Glutamatergic neuron (in vitro differentiated cells): Measurements from ENCODE around the gene PPP1R15B. TPM values are rescaled to one million over a fixed set of nuclear protein-coding genes. Genes with fewer than 3 reads are reported as not detected.
A peak's percentile ranks its signal among the peaks of the same experiment; 100 is the strongest.
"Not testable (repeated sequence)": the region's sequence is repeated elsewhere in the genome, so short reads cannot be mapped to it uniquely, and the experiment has no call there.

ENCODE experiments used
- DNase-seq: peaks from one replicate; pipeline ENCODE4 v3.0.0; 2022
- H3K27ac Mint-ChIP-seq: one replicate; pipeline ENCODE4 v1.8.0; 2020; ENCODE audit warnings: mild to moderate bottlenecking, mixed read lengths, inconsistent platforms; ENCODE audit not compliant: unreplicated experiment
- H3K27me3 Mint-ChIP-seq: one replicate; pipeline ENCODE4 v1.8.0; 2020; ENCODE audit warnings: mild to moderate bottlenecking, moderate library complexity, mixed read lengths, inconsistent platforms; ENCODE audit not compliant: unreplicated experiment
- H3K36me3 Mint-ChIP-seq: one replicate; pipeline ENCODE4 v1.8.0; 2020; ENCODE audit warnings: mild to moderate bottlenecking, mixed read lengths, inconsistent platforms; ENCODE audit not compliant: unreplicated experiment
- H3K4me1 Mint-ChIP-seq: one replicate; pipeline ENCODE4 v1.8.0; 2020; ENCODE audit warnings: mild to moderate bottlenecking, low read depth, mixed read lengths, inconsistent platforms; ENCODE audit not compliant: unreplicated experiment
- H3K4me3 Mint-ChIP-seq: one replicate; pipeline ENCODE4 v1.8.0; 2020; ENCODE audit warnings: mild to moderate bottlenecking, mixed read lengths, inconsistent platforms; ENCODE audit not compliant: unreplicated experiment
- H3K9me3 Mint-ChIP-seq: one replicate; pipeline ENCODE4 v1.8.0; 2020; ENCODE audit warnings: mild to moderate bottlenecking, moderate library complexity, mixed read lengths, inconsistent platforms; ENCODE audit not compliant: unreplicated experiment
- total RNA-seq: library from RNA; stranded (reverse); fragmentation: NEBNext Ultra II Directional; extraction: Animal tissue kit (Norgen Biotek cat#: 25700); gene quantifications from one replicate; pipeline ENCODE4 v1.2.1, GENCODE V29; 2021; ENCODE audit not compliant: unreplicated experiment
- TF ChIP-seq, protein P1 (sequence below): fragments of 200-600 bp; sonication (generic); IDR thresholded peaks from one replicate; pipeline ENCODE4 v1.5.0; 2021; ENCODE audit not compliant: partially characterized antibody, unreplicated experiment

Gene PPP1R15B
- total RNA-seq, 1 donor from 2014 or later = 45.3 TPM

DNA sequence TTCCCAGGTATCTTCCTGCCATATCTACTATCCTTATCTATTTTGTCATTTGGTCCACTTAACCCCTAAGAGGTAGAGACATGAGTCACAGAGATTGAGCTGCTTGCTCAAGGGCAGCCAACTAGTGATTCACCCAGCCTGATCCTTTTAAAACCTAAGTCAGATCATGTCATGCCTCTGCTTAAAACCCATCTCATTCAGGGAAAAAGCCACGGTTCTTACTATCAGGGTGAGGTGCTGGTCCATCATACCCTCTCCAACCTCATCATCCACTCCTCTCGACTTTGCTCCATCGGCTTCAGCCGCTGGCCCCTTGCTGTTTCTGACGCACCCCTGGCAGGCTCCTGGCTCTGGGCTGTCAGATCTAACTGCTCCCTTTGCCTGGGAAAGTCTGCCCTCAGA, 14.4 kb upstream of the PPP1R15B start:
- no peak for DNase-seq
- H3K27ac Mint-ChIP-seq = peak overlapping the region; percentile 14
- H3K4me3 Mint-ChIP-seq = no peak overlapping the region
- peaks cover 24% of the 10 kb centered on the region for H3K36me3 Mint-ChIP-seq
- peaks cover 5% of the 10 kb centered on the region for H3K9me3 Mint-ChIP-seq
- H3K27me3 Mint-ChIP-seq = peaks cover 3% of the 10 kb centered on the region
- TF ChIP-seq, protein P1, sequence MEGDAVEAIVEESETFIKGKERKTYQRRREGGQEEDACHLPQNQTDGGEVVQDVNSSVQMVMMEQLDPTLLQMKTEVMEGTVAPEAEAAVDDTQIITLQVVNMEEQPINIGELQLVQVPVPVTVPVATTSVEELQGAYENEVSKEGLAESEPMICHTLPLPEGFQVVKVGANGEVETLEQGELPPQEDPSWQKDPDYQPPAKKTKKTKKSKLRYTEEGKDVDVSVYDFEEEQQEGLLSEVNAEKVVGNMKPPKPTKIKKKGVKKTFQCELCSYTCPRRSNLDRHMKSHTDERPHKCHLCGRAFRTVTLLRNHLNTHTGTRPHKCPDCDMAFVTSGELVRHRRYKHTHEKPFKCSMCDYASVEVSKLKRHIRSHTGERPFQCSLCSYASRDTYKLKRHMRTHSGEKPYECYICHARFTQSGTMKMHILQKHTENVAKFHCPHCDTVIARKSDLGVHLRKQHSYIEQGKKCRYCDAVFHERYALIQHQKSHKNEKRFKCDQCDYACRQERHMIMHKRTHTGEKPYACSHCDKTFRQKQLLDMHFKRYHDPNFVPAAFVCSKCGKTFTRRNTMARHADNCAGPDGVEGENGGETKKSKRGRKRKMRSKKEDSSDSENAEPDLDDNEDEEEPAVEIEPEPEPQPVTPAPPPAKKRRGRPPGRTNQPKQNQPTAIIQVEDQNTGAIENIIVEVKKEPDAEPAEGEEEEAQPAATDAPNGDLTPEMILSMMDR = no peak
- peaks cover under 1% of the 10 kb centered on the region for H3K4me1 Mint-ChIP-seq

GRCh38 chr1:204424621-204425020, 13.0 kb upstream of the PPP1R15B start:
- Mint-ChIP-seq H3K36me3 (peaks cover 23% of the 10 kb centered on the region), H3K27me3 (peaks cover 2% of the 10 kb centered on the region), H3K27ac (no peak overlapping the region), H3K4me3 (no peak overlapping the region), H3K4me1 (peaks cover 6% of the 10 kb centered on the region), H3K9me3 (peaks cover 9% of the 10 kb centered on the region)
- TF ChIP-seq, protein P1 = no peak
- no peak for DNase-seq

GRCh38 chr1:204422061-204422705, 10.6 kb upstream of the PPP1R15B start:
- not testable (repeated sequence) for H3K27ac Mint-ChIP-seq, H3K4me3 Mint-ChIP-seq, DNase-seq, H3K4me1 Mint-ChIP-seq, H3K27me3 Mint-ChIP-seq
- Mint-ChIP-seq H3K36me3 (peaks cover 22% of the 10 kb centered on the region), H3K9me3 (peaks cover 13% of the 10 kb centered on the region)

DNA sequence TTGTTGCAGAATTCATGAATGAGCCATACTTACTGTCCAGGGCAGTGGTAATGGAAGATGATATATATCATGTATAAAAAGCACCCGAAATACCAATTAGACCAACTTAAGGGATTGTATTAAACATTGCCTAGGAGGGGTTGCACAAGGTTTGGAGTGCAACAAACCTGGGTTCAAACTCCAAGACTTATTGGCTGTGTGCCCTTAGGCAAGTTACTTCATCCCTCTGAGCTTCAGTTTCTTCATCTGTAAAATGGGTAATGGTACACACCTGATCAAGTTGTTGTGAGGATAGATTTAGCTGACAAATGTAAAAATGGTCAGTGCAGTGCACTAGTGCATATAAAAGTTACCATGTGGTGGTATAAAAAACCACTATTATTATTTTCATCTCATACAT, 9.8 kb upstream of the PPP1R15B start:
- H3K36me3 Mint-ChIP-seq = peaks cover 20% of the 10 kb centered on the region
- TF ChIP-seq, protein P1 = no peak
- H3K27me3 Mint-ChIP-seq = peaks cover 4% of the 10 kb centered on the region

DNA sequence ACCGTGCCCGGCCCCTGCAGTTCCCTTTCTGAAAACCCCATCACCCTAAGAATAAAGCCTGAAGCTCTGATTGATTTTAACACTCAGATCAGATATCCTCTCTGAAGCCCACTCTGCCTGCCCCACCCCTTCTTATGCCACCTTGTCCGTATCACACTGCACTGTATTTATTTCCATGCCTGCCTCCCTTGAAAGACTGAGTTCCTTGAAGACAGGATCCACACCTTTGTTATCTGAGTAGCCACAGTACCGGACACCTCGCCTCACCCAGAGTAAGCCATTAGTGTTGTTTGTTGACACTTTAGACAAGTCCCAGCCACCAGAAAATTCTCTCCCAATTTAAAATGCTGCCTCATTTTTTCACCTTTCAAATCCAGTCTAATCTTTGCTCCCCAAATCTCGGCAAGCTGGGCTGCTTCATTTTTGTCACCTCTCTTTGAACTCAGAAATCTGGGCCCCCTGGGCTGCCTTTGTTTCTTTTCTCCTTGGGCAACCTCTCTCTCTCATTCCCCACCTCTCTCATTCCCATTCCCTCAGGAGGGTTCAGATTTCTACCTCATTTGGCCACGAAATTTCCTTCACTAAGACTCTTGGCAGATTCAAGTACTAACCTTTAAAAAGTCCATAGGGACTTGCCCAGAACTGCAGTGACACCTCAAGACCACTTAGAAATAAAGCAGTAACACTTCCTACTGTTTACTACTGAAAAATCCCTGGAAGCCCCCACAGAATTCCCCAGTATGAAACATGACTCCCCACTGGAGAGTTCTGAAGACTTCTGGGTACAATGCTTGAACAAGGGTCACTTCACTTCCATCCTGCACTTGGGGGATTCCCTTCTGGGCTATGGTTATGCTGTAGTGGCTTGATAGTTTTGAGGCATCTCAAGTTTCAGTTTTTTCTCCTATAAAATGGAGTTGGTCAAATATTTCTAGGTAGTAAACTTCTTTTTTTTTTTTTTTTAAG, 8.7 kb upstream of the PPP1R15B start:
- peak overlapping the region; percentile 90 for H3K27ac Mint-ChIP-seq
- DNase-seq = no peak

More for the DNA sequence above, 9.8 kb upstream of the PPP1R15B start:
- no peak overlapping the region for H3K4me3 Mint-ChIP-seq
- peaks cover 13% of the 10 kb centered on the region for H3K9me3 Mint-ChIP-seq
- DNase-seq = no peak
- no peak overlapping the region for H3K27ac Mint-ChIP-seq
- peaks cover 8% of the 10 kb centered on the region for H3K4me1 Mint-ChIP-seq

More for the DNA sequence above, 8.7 kb upstream of the PPP1R15B start:
- TF ChIP-seq, protein P1 = no peak
- H3K4me1 Mint-ChIP-seq = peaks cover 8% of the 10 kb centered on the region
- peaks cover 4% of the 10 kb centered on the region for H3K27me3 Mint-ChIP-seq
- H3K4me3 Mint-ChIP-seq = peak overlapping the region; percentile 68
- H3K9me3 Mint-ChIP-seq = peaks cover 9% of the 10 kb centered on the region
- H3K36me3 Mint-ChIP-seq = peaks cover 8% of the 10 kb centered on the region
